KMS-11 (cell line): ENCODE measurements around the gene PRCC.

Experiments used
- H2AFZ ChIP-seq: fragments of 200-600 bp; sonication (generic); 2 replicates; pipeline ENCODE4 v1.6.1; 2016; ENCODE audit warnings: antibody characterized with exemption, mixed run types, low read depth
- H3K27ac ChIP-seq: fragments of 200-600 bp; sonication (generic); 2 replicates; pipeline ENCODE4 v1.6.1; 2016; ENCODE audit warnings: mild to moderate bottlenecking, mixed run types
- H3K27me3 ChIP-seq: fragments of 200-600 bp; sonication (generic); 2 replicates; pipeline ENCODE4 v1.6.1; 2017; ENCODE audit warnings: mild to moderate bottlenecking, low read depth, mixed run types, moderate library complexity; ENCODE audit not compliant: insufficient read depth
- H3K36me3 ChIP-seq: fragments of 200-600 bp; sonication (generic); 2 replicates; pipeline ENCODE4 v1.6.1; 2017; ENCODE audit warnings: mild to moderate bottlenecking, mixed run types; ENCODE audit not compliant: insufficient read depth
- H3K4me1 ChIP-seq: fragments of 200-600 bp; sonication (generic); 2 replicates; pipeline ENCODE4 v1.6.1; 2016; ENCODE audit warnings: mild to moderate bottlenecking, low read depth, mixed run types; ENCODE audit not compliant: poor library complexity, severe bottlenecking
- H3K4me2 ChIP-seq: fragments of 200-600 bp; sonication (generic); 2 replicates; pipeline ENCODE4 v1.7.0; 2016; ENCODE audit warnings: mild to moderate bottlenecking, mixed run types
- H3K4me3 ChIP-seq: fragments of 200-600 bp; sonication (generic); IDR thresholded peaks from 2 replicates; pipeline ENCODE4 v1.6.1; 2017; ENCODE audit warnings: low read depth, low read length, mixed read lengths; ENCODE audit not compliant: insufficient read depth
- H3K79me2 ChIP-seq: fragments of 200-600 bp; sonication (generic); 2 replicates; pipeline ENCODE4 v1.6.1; 2016; ENCODE audit warnings: low read depth, mixed run types; ENCODE audit not compliant: insufficient read depth
- H3K9ac ChIP-seq: fragments of 200-600 bp; sonication (generic); 2 replicates; pipeline ENCODE4 v1.6.1; 2016; ENCODE audit warnings: mild to moderate bottlenecking, mixed run types
- H4K20me1 ChIP-seq: fragments of 200-600 bp; sonication (generic); 2 replicates; pipeline ENCODE4 v1.6.1; 2016; ENCODE audit warnings: mild to moderate bottlenecking, mixed run types; ENCODE audit not compliant: insufficient read depth
- TF ChIP-seq, protein P1 (sequence below): fragments of 200-600 bp; sonication (generic); conservative IDR thresholded peaks from 2 replicates; pipeline ENCODE4 v1.6.1; 2017; ENCODE audit warnings: low read depth, mild to moderate bottlenecking, antibody characterized with exemption, low read length, moderate library complexity, mixed read lengths

PRCC gene

DNA sequence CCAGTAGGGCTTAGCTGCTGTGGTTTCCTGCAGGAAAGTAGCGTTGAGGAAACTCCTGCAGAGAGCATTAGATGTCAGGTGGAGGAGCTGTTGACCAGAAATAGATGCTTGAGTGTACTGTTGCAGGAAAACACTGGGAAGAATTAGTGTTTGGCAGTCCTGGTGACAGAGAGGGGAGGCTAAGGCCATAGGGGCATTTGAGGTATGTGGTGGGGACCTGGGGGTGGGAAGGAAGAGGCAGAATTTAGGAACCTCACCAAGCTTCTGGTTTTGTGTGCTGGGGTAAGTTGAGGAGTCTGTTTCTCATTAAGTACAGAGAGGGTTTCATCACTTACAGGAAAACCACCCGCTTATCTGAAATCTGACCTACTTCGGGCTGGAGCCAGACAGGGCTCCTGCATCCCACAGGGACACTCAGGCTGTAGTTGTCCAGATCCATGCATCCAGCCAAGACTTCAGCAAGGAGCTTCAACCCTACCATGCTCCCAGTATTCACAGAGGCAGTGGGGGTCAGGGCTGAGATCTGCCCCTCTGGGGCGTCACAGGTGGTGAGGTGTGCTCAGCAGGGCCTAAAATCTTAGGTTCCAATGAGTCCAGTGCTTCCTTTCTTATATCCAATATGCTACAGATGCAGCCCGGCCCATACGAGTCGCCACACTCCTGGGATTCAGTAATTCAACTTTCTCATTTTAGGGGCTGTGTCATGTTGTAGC, 34.2 kb downstream of the PRCC start:
- Histone ChIP-seq H3K4me2 (no peak overlapping the region), H3K27ac (no peak overlapping the region), H3K79me2 (no peaks in the 10 kb centered on the region), H3K27me3 (no peaks in the 10 kb centered on the region), H3K4me1 (peaks cover 7% of the 10 kb centered on the region), H3K9ac (no peak overlapping the region), H3K36me3 (peaks cover 9% of the 10 kb centered on the region; the same call in 1 of the 2 replicates), H4K20me1 (no peaks in the 10 kb centered on the region), H2AFZ (no peak overlapping the region), H3K4me3 (no peak overlapping the region)
- TF ChIP-seq, protein P1, sequence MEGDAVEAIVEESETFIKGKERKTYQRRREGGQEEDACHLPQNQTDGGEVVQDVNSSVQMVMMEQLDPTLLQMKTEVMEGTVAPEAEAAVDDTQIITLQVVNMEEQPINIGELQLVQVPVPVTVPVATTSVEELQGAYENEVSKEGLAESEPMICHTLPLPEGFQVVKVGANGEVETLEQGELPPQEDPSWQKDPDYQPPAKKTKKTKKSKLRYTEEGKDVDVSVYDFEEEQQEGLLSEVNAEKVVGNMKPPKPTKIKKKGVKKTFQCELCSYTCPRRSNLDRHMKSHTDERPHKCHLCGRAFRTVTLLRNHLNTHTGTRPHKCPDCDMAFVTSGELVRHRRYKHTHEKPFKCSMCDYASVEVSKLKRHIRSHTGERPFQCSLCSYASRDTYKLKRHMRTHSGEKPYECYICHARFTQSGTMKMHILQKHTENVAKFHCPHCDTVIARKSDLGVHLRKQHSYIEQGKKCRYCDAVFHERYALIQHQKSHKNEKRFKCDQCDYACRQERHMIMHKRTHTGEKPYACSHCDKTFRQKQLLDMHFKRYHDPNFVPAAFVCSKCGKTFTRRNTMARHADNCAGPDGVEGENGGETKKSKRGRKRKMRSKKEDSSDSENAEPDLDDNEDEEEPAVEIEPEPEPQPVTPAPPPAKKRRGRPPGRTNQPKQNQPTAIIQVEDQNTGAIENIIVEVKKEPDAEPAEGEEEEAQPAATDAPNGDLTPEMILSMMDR = no peak

DNA sequence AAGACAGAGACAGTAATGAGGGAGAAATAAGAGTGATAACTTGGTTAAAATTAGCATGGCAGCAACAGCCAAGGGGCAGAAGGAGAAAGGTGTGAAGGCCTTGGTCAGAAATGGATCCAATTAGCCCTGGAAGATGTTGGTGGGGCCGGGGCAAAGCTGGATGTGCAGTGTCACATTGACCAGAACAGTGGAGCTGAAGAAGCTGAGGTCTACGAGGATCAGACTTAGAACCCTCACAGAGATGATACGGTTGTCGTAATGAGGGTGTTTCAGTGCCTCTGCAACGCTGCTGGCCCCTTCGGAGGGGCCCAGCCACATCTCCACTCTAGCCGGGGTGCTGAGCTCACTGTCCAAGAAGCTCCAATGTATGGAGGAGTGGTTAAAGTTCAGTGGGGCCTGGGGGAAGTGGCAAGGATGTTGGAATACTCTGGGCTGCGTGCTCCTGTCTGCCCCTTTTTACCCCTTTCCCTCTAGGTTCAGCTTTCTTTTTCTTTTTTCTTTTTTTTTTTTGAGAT, 35.1 kb downstream of the PRCC start:
- Histone ChIP-seq H3K79me2 (no peaks in the 10 kb centered on the region), H3K4me2 (no peak overlapping the region), H4K20me1 (no peaks in the 10 kb centered on the region), H3K27ac (no peak overlapping the region), H3K36me3 (peaks cover 9% of the 10 kb centered on the region; the same call in 1 of the 2 replicates), H3K4me3 (no peak overlapping the region), H3K4me1 (peaks cover 11% of the 10 kb centered on the region), H3K9ac (no peak overlapping the region), H3K27me3 (no peaks in the 10 kb centered on the region), H2AFZ (no peak overlapping the region)
- TF ChIP-seq, protein P1 = no peak

GRCh38 chr1:156803086-156803851, 35.9 kb downstream of the PRCC start:
- TF ChIP-seq, protein P1 = no peak
- Histone ChIP-seq H4K20me1 (no peaks in the 10 kb centered on the region), H3K27ac (no peak overlapping the region), H3K27me3 (no peaks in the 10 kb centered on the region), H2AFZ (no peak overlapping the region), H3K4me2 (no peak overlapping the region), H3K36me3 (peaks cover 9% of the 10 kb centered on the region; the same call in 1 of the 2 replicates), H3K9ac (no peak overlapping the region), H3K4me1 (peaks cover 13% of the 10 kb centered on the region), H3K4me3 (no peak overlapping the region), H3K79me2 (no peaks in the 10 kb centered on the region)

- Histone ChIP-seq H3K79me2 (no peaks in the 10 kb centered on the region), H3K4me1 (peaks cover 13% of the 10 kb centered on the region), H3K9ac (no peak overlapping the region), H3K4me3 (no peak overlapping the region), H4K20me1 (no peaks in the 10 kb centered on the region), H3K4me2 (no peak overlapping the region), H3K27me3 (no peaks in the 10 kb centered on the region), H3K27ac (no peak overlapping the region), H3K36me3 (peaks cover 5% of the 10 kb centered on the region; the same call in 1 of the 2 replicates), H2AFZ (no peak overlapping the region)
- TF ChIP-seq, protein P1 = no peak
Measured at GRCh38 chr1:156804026-156804425, 36.7 kb downstream of the PRCC start.
